ENCODE results near the gene TARBP2. TPM values are rescaled to one million over a fixed set of nuclear protein-coding genes. Genes with fewer than 3 reads are reported as not detected.

TARBP2 gene
- polyA plus RNA-seq, 5 donors: 37.1 to 58.0 (median 50.0) TPM

DNA sequence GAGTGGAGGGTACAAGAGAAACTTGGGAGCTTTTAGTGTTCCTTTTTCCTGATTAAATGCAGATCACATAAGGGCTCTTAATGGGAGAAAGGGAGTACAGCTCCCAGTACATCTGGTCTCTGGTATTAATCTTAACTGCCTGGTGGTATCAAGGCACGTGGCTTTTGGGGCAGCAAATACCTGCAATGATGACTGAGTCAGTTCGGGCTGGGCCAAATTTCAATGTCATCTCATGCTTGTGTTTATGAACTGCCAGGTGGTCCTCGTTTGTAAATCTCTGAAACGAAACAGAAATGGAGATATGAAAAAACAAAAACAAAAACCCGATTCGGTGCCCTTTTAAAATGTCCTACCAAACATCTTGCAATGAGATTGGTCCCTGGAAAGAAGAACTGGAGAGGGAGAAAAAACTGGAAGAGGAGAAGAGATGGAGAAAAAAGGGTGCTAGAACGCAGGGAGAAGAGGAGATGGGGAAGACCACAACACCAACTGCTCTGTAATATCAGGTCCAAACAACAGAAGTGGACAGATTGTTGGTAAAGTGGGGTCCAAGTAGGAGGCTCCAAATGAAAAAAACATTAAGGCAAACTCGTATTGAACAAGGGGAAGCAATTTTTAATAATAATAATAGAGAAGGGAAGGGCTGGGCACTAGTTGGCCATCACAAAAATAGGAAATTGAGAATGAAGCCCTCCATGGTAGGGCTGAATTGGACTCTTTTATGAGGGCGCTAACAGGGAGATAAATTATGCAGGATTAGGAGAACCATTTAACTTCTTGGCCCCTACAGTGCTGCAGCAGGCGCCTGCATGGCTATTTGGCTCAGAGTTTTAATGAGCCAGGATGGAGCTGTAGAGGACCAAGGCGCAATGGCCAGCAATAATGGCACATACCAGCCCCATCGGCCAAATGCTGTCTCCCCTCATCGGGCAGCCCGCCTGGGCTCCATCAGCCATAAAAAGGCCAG is 51.6 kb downstream of the TARBP2 start:
- DNase-seq: no peak

Other genes starting within 250 kb of the TARBP2 start
- gene ESPL1, start 233.0 kb upstream of the TARBP2 start, polyA plus RNA-seq (ENCODE audit: insufficient read depth in 1 of 5, insufficient read length in 5 of 5, low replicate concordance in 1 of 5): 10 to 100 TPM in 3 of 5 donors, 1 to 10 TPM in 2; 8.4 to 20.4 (median 13.0) TPM
- gene PFDN5, start 205.7 kb upstream of the TARBP2 start, polyA plus RNA-seq (ENCODE audit: insufficient read depth in 1 of 5, insufficient read length in 5 of 5, low replicate concordance in 1 of 5): 100 to 1,000 TPM; 683 to 991 (median 734) TPM
- gene MYG1, start 201.6 kb upstream of the TARBP2 start, polyA plus RNA-seq (ENCODE audit: insufficient read depth in 1 of 5, insufficient read length in 5 of 5, low replicate concordance in 1 of 5): 10 to 100 TPM; 39.1 to 56.6 (median 42.6) TPM
- gene AAAS, start 179.7 kb upstream of the TARBP2 start, polyA plus RNA-seq (ENCODE audit: insufficient read depth in 1 of 5, insufficient read length in 5 of 5, low replicate concordance in 1 of 5): 10 to 100 TPM; 73.3 to 91.6 (median 81.6) TPM
- gene SP7, start 164.9 kb upstream of the TARBP2 start, polyA plus RNA-seq (ENCODE audit: insufficient read depth in 1 of 5, insufficient read length in 5 of 5, low replicate concordance in 1 of 5): under 1 TPM in 3 of 5 donors, not detected in 2; 0.07 to 0.10 (median 0.08) TPM
- 10 to 100 TPM; 57.9 to 84.6 (median 78.5) TPM for gene SP1, start 121.1 kb upstream of the TARBP2 start, polyA plus RNA-seq (ENCODE audit: insufficient read depth in 1 of 5, insufficient read length in 5 of 5, low replicate concordance in 1 of 5)
- gene AMHR2, start 77.4 kb upstream of the TARBP2 start, polyA plus RNA-seq (ENCODE audit: insufficient read depth in 1 of 5, insufficient read length in 5 of 5, low replicate concordance in 1 of 5): 1 to 10 TPM; 1.4 to 2.6 (median 2.3) TPM
- gene PRR13, start 59.5 kb upstream of the TARBP2 start, polyA plus RNA-seq (ENCODE audit: insufficient read depth in 1 of 5, insufficient read length in 5 of 5, low replicate concordance in 1 of 5): 100 to 1,000 TPM in 3 of 5 donors, 10 to 100 TPM in 2; 98.8 to 121 (median 102) TPM
- 1,000 to 10,000 TPM in 3 of 5 donors, 100 to 1,000 TPM in 2; 928 to 1,079 (median 1,012) TPM for gene PCBP2, start 49.2 kb upstream of the TARBP2 start, polyA plus RNA-seq (ENCODE audit: insufficient read depth in 1 of 5, insufficient read length in 5 of 5, low replicate concordance in 1 of 5)
- gene MAP3K12, start 1.8 kb upstream of the TARBP2 start, polyA plus RNA-seq (ENCODE audit: insufficient read depth in 1 of 5, insufficient read length in 5 of 5, low replicate concordance in 1 of 5): 10 to 100 TPM; 22.8 to 32.7 (median 29.3) TPM
- 1 to 10 TPM in 2 of 5 donors, under 1 TPM in 2, not detected in 1; 0.33 to 1.5 (median 0.94) TPM for gene NPFF, start 6.2 kb downstream of the TARBP2 start, polyA plus RNA-seq (ENCODE audit: insufficient read depth in 1 of 5, insufficient read length in 5 of 5, low replicate concordance in 1 of 5)
- gene ATF7, start 125.1 kb downstream of the TARBP2 start, polyA plus RNA-seq (ENCODE audit: insufficient read depth in 1 of 5, insufficient read length in 5 of 5, low replicate concordance in 1 of 5): 10 to 100 TPM; 50.6 to 77.4 (median 64.1) TPM
- 100 to 1,000 TPM; 523 to 676 (median 583) TPM for gene ATP5MC2, start 174.8 kb downstream of the TARBP2 start, polyA plus RNA-seq (ENCODE audit: insufficient read depth in 1 of 5, insufficient read length in 5 of 5, low replicate concordance in 1 of 5)
- gene CALCOCO1, start 226.2 kb downstream of the TARBP2 start, polyA plus RNA-seq (ENCODE audit: insufficient read depth in 1 of 5, insufficient read length in 5 of 5, low replicate concordance in 1 of 5): 100 to 1,000 TPM in 4 of 5 donors, 10 to 100 TPM in 1; 98.9 to 176 (median 141) TPM